PFSK-1 (cell line): ENCODE data around the gene PCDH15.

ENCODE experiments used
- FOXP2 ChIP-seq: optimal IDR thresholded peaks from 2 replicates; pipeline ENCODE3; 2011; ENCODE audit warnings: borderline replicate concordance, control low read depth, inconsistent platforms; ENCODE audit not compliant: insufficient read depth; ENCODE audit errors: extremely low read length, extremely low read depth
- POLR2AphosphoS5 ChIP-seq: IDR thresholded peaks from 2 replicates; pipeline ENCODE4 v1.6.1; 2012; ENCODE audit warnings: low read depth, mild to moderate bottlenecking, control low read depth, low read length, moderate library complexity
- REST ChIP-seq, 2 experiments: IDR thresholded peaks; 2 replicates each; pipeline versions ENCODE4 v1.6.1 to v1.8.0; 2011 to 2012; ENCODE audit warnings: low read depth in 2 of 2, low read length in 2 of 2, control low read depth in 1 of 2, inconsistent platforms in 1 of 2, mild to moderate bottlenecking in 1 of 2, moderate library complexity in 1 of 2; ENCODE audit not compliant: insufficient read depth in 1 of 2
- SIN3A ChIP-seq: IDR thresholded peaks from 2 replicates; pipeline ENCODE4 v1.6.1; 2012; ENCODE audit warnings: mild to moderate bottlenecking, low read length, moderate library complexity, borderline replicate concordance; ENCODE audit not compliant: insufficient read depth
- TAF1 ChIP-seq: IDR thresholded peaks from 2 replicates; pipeline ENCODE4 v1.6.1; 2012; ENCODE audit warnings: low read length, control low read depth, borderline replicate concordance; ENCODE audit not compliant: insufficient read depth

- no peak for TF ChIP-seq POLR2AphosphoS5
- TF ChIP-seq TAF1: no peak
- no peak for TF ChIP-seq REST (IDR thresholded peaks at IDR 0.05; ENCODE audit: insufficient read depth in 1 of 2, low read depth in 2 of 2, low read length in 2 of 2)
- no peak for TF ChIP-seq FOXP2
- no peak for TF ChIP-seq SIN3A
Measured at GRCh38 chr10:53980210-53980609, 820.8 kb downstream of the PCDH15 start.
